WTC11 (cell line): ENCODE measurements around the gene BABAM2.

Experiments used
- CREB1 ChIP-seq: sonication (generic); formaldehyde crosslinking; IDR thresholded peaks from 2 replicates; pipeline ENCODE4 v1.8.0; 2023; ENCODE audit warnings: mild to moderate bottlenecking, missing genetic modification reagents
- ESRRA ChIP-seq: sonication (generic); formaldehyde crosslinking; IDR thresholded peaks from 2 replicates; pipeline ENCODE4 v1.8.1; 2022; ENCODE audit warnings: mild to moderate bottlenecking, missing genetic modification reagents, borderline replicate concordance
- KAT7 ChIP-seq: sonication (generic); formaldehyde crosslinking; IDR thresholded peaks from 2 replicates; pipeline ENCODE4 v1.8.1; 2023; ENCODE audit warnings: missing genetic modification reagents, mild to moderate bottlenecking, borderline replicate concordance
- SP1 ChIP-seq: sonication (generic); formaldehyde crosslinking; conservative IDR thresholded peaks from 2 replicates; pipeline ENCODE4 v1.8.1; 2022; ENCODE audit warnings: missing genetic modification reagents
- TP53 ChIP-seq: sonication (generic); formaldehyde crosslinking; IDR thresholded peaks from 2 replicates; pipeline ENCODE4 v1.8.1; 2023; ENCODE audit warnings: mild to moderate bottlenecking, missing genetic modification reagents
- ZNF317 ChIP-seq: sonication (generic); formaldehyde crosslinking; IDR thresholded peaks from 2 replicates; pipeline ENCODE4 v1.8.1; 2023; ENCODE audit warnings: low read depth, mild to moderate bottlenecking, moderate library complexity, missing genetic modification reagents, borderline replicate concordance
- ZNF423 ChIP-seq: fragments of 250-450 bp; sonication (Bioruptor Pico); IDR thresholded peaks from 2 replicates; pipeline ENCODE4 v2.1.2; 2022; ENCODE audit warnings: mild to moderate bottlenecking, moderate library complexity
- TF ChIP-seq, protein P1 (sequence below): fragments of 200-600 bp; IDR thresholded peaks from 2 replicates; pipeline ENCODE4 v1.8.0; 2022; ENCODE audit warnings: antibody characterized with exemption
- TF ChIP-seq, protein P2 (sequence below): sonication (generic); formaldehyde crosslinking; IDR thresholded peaks from 2 replicates; pipeline ENCODE4 v1.8.1; 2023; ENCODE audit warnings: mild to moderate bottlenecking, moderate library complexity, missing genetic modification reagents
- TF ChIP-seq, protein P3 (sequence below): sonication (generic); formaldehyde crosslinking; IDR thresholded peaks from 2 replicates; pipeline ENCODE4 v1.8.0; 2022; ENCODE audit warnings: mild to moderate bottlenecking, missing genetic modification reagents
- TF ChIP-seq, protein P4 (sequence below): sonication (generic); formaldehyde crosslinking; IDR thresholded peaks from 2 replicates; pipeline ENCODE4 v1.8.0; 2023; ENCODE audit warnings: missing genetic modification reagents
- TF ChIP-seq, protein P5 (sequence below): sonication (generic); formaldehyde crosslinking; IDR thresholded peaks from 2 replicates; pipeline ENCODE4 v1.8.0; 2022; ENCODE audit warnings: missing genetic modification reagents
- TF ChIP-seq, protein P6 (sequence below): sonication (generic); formaldehyde crosslinking; IDR thresholded peaks from 2 replicates; pipeline ENCODE4 v1.8.1; 2022; ENCODE audit warnings: low read depth, missing genetic modification reagents, borderline replicate concordance

DNA sequence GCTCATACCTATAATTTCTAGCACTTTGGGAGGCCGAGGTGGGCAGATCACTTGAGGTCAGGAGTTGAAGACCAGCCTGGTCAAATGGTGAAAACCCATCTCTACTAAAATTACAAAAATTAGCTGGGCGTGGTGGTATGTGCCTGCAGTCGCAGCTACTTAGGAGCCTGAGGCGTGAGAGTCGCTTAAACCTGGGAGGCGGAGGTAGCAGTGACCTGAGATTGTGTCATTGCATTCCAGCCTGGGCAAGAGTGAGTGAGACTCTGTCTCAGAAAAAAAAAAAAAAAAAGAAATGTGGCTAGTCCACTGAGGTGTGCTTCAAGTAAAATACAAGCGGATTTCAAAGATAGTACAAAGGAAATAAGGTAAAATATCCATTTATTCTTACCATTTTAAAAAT lies 46.5 kb upstream of the BABAM2 start:
- TF ChIP-seq, protein P1, sequence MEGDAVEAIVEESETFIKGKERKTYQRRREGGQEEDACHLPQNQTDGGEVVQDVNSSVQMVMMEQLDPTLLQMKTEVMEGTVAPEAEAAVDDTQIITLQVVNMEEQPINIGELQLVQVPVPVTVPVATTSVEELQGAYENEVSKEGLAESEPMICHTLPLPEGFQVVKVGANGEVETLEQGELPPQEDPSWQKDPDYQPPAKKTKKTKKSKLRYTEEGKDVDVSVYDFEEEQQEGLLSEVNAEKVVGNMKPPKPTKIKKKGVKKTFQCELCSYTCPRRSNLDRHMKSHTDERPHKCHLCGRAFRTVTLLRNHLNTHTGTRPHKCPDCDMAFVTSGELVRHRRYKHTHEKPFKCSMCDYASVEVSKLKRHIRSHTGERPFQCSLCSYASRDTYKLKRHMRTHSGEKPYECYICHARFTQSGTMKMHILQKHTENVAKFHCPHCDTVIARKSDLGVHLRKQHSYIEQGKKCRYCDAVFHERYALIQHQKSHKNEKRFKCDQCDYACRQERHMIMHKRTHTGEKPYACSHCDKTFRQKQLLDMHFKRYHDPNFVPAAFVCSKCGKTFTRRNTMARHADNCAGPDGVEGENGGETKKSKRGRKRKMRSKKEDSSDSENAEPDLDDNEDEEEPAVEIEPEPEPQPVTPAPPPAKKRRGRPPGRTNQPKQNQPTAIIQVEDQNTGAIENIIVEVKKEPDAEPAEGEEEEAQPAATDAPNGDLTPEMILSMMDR = no peak
- TF ChIP-seq, protein P2, sequence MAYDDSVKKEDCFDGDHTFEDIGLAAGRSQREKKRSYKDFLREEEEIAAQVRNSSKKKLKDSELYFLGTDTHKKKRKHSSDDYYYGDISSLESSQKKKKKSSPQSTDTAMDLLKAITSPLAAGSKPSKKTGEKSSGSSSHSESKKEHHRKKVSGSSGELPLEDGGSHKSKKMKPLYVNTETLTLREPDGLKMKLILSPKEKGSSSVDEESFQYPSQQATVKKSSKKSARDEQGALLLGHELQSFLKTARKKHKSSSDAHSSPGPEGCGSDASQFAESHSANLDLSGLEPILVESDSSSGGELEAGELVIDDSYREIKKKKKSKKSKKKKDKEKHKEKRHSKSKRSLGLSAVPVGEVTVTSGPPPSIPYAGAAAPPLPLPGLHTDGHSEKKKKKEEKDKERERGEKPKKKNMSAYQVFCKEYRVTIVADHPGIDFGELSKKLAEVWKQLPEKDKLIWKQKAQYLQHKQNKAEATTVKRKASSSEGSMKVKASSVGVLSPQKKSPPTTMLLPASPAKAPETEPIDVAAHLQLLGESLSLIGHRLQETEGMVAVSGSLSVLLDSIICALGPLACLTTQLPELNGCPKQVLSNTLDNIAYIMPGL = no peak
- TF ChIP-seq, protein P3, sequence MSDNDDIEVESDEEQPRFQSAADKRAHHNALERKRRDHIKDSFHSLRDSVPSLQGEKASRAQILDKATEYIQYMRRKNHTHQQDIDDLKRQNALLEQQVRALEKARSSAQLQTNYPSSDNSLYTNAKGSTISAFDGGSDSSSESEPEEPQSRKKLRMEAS (CRISPR knock-in tag) = no peak
- no peak for TF ChIP-seq SP1
- TF ChIP-seq ZNF317 (CRISPR knock-in tag) = no peak
- TF ChIP-seq, protein P4, sequence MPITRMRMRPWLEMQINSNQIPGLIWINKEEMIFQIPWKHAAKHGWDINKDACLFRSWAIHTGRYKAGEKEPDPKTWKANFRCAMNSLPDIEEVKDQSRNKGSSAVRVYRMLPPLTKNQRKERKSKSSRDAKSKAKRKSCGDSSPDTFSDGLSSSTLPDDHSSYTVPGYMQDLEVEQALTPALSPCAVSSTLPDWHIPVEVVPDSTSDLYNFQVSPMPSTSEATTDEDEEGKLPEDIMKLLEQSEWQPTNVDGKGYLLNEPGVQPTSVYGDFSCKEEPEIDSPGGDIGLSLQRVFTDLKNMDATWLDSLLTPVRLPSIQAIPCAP (CRISPR knock-in tag) = no peak
- no peak for TF ChIP-seq ZNF423
- no peak for TF ChIP-seq CREB1 (CRISPR knock-in tag)
- TF ChIP-seq, protein P5, sequence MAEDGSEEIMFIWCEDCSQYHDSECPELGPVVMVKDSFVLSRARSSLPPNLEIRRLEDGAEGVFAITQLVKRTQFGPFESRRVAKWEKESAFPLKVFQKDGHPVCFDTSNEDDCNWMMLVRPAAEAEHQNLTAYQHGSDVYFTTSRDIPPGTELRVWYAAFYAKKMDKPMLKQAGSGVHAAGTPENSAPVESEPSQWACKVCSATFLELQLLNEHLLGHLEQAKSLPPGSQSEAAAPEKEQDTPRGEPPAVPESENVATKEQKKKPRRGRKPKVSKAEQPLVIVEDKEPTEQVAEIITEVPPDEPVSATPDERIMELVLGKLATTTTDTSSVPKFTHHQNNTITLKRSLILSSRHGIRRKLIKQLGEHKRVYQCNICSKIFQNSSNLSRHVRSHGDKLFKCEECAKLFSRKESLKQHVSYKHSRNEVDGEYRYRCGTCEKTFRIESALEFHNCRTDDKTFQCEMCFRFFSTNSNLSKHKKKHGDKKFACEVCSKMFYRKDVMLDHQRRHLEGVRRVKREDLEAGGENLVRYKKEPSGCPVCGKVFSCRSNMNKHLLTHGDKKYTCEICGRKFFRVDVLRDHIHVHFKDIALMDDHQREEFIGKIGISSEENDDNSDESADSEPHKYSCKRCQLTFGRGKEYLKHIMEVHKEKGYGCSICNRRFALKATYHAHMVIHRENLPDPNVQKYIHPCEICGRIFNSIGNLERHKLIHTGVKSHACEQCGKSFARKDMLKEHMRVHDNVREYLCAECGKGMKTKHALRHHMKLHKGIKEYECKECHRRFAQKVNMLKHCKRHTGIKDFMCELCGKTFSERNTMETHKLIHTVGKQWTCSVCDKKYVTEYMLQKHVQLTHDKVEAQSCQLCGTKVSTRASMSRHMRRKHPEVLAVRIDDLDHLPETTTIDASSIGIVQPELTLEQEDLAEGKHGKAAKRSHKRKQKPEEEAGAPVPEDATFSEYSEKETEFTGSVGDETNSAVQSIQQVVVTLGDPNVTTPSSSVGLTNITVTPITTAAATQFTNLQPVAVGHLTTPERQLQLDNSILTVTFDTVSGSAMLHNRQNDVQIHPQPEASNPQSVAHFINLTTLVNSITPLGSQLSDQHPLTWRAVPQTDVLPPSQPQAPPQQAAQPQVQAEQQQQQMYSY (CRISPR knock-in tag) = no peak
- TF ChIP-seq TP53 = no peak
- TF ChIP-seq, protein P6, sequence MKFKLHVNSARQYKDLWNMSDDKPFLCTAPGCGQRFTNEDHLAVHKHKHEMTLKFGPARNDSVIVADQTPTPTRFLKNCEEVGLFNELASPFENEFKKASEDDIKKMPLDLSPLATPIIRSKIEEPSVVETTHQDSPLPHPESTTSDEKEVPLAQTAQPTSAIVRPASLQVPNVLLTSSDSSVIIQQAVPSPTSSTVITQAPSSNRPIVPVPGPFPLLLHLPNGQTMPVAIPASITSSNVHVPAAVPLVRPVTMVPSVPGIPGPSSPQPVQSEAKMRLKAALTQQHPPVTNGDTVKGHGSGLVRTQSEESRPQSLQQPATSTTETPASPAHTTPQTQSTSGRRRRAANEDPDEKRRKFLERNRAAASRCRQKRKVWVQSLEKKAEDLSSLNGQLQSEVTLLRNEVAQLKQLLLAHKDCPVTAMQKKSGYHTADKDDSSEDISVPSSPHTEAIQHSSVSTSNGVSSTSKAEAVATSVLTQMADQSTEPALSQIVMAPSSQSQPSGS = no peak
- TF ChIP-seq KAT7 (CRISPR knock-in tag) = no peak
- TF ChIP-seq ESRRA (CRISPR knock-in tag) = no peak
